Smooth muscle cell of bladder (primary cell): Measurements from ENCODE around the gene RPS6KA5. TPM values are rescaled to one million over a fixed set of nuclear protein-coding genes. Genes with fewer than 3 reads are reported as not detected.

Experiments used
- total RNA-seq: library from RNA; depleted of rRNA; stranded (reverse); fragments of >200 nt; gene quantifications from 2 replicates; pipeline ENCODE4 v1.2.3, GENCODE V29; 2014

Gene RPS6KA5
- 0.46 and 0.57 TPM in 2 replicates for total RNA-seq

GRCh38 chr14:91060351-91061055 lies at the start of gene RPS6KA5:
TSS of gene RPS6KA5 (minus strand) at chr14:91060641. CDS start at chr14:91060434, 207 bp downstream.

GRCh38 chr14:90815822-90816662 lies 244.4 kb downstream of the RPS6KA5 start, which contains the start of gene TTC7B:
TSS of gene TTC7B (minus strand) at chr14:90816430. CDS start at chr14:90816295, 135 bp downstream.

Other genes starting within 250 kb of the RPS6KA5 start
- gene TTC7B, start 244.2 kb downstream of the RPS6KA5 start, total RNA-seq: 10.1 and 21.7 TPM in 2 replicates
- 34.7 and 41.5 TPM in 2 replicates for gene DGLUCY, start 53.4 kb upstream of the RPS6KA5 start, total RNA-seq
- gene GPR68, start 184.1 kb upstream of the RPS6KA5 start, total RNA-seq: 9.7 and 13.3 TPM in 2 replicates